Tibial nerve (tissue), 4 donors: ENCODE results near the gene CITED4. TPM values are rescaled to one million over a fixed set of nuclear protein-coding genes. Genes with fewer than 3 reads are reported as not detected.

Source experiments
- DNase-seq, 2 donors: peaks; one replicate each; pipeline ENCODE4 v3.0.0-alpha.2; 2019; ENCODE audit warnings: low spot score in 2 of 2
- H3K27ac ChIP-seq, 4 donors: fragments of 200-600 bp; sonication (generic) in 3 of 4; one replicate each; pipeline ENCODE4 v1.5.1; 2017 to 2019; ENCODE audit warnings: mild to moderate bottlenecking in 1 of 4
- H3K27me3 ChIP-seq, 2 donors: fragments of 200-600 bp; sonication (generic) in 1 of 2; one replicate each; pipeline versions ENCODE4 v1.5.1 to v1.6.0; 2017 to 2019
- H3K36me3 ChIP-seq, 3 donors: fragments of 200-600 bp; sonication (generic); one replicate each; pipeline ENCODE4 v1.5.1; 2018 to 2019
- H3K4me1 ChIP-seq, 4 donors: fragments of 200-600 bp; sonication (generic) in 3 of 4; one replicate each; pipeline ENCODE4 v1.5.1; 2017 to 2019
- H3K4me3 ChIP-seq, 4 donors: fragments of 200-600 bp; sonication (generic) in 3 of 4; one replicate each; pipeline ENCODE4 v1.5.1; 2017 to 2019; ENCODE audit warnings: mild to moderate bottlenecking in 1 of 4, moderate library complexity in 1 of 4
- H3K9me3 ChIP-seq, 4 donors: fragments of 200-600 bp; sonication (generic) in 3 of 4; one replicate each; pipeline ENCODE4 v1.5.1; 2017 to 2019
- CTCF ChIP-seq, 5 experiments: fragments of 200-600 bp in 3 of 5; fragments of 450-650 bp in 2 of 5; sonication (generic) in 3 of 5; IDR thresholded peaks; one replicate each; pipeline ENCODE4 v1.5.1; 2016 to 2019; ENCODE audit warnings: antibody characterized with exemption in 5 of 5, mild to moderate bottlenecking in 3 of 5, moderate library complexity in 2 of 5
- EP300 ChIP-seq, 2 donors: sonication (generic); formaldehyde crosslinking; IDR thresholded peaks; one replicate each; pipeline ENCODE4 v1.6.1; 2017; ENCODE audit warnings: antibody characterized with exemption in 2 of 2, mild to moderate bottlenecking in 1 of 2
- POLR2A ChIP-seq, 2 donors: fragments of 450-650 bp; IDR thresholded peaks; one replicate each; pipeline ENCODE4 v1.6.1; 2017; ENCODE audit warnings: antibody characterized with exemption in 2 of 2, mild to moderate bottlenecking in 2 of 2, moderate library complexity in 2 of 2
- WGBS, 2 donors: methylation state at CpG; one replicate each; pipeline ENCODE4 v1.1.5; 2018; 5-methylcytosine and 5-hydroxymethylcytosine counted together
- total RNA-seq, 4 donors: library from RNA; depleted of rRNA; stranded (reverse); fragments of >200 nt; gene quantifications; one replicate each; pipeline ENCODE4 v1.1.0, GENCODE V29; 2016

CITED4 gene
- total RNA-seq, 4 donors from 2014 or later: 6.0 to 20.3 (median 13.4) TPM

- DNase-seq: no peak
- no peaks in the 10 kb centered on the region for H3K36me3 ChIP-seq
- H3K4me1 ChIP-seq: no peaks in the 10 kb centered on the region
- no peak overlapping the region for H3K4me3 ChIP-seq
- TF ChIP-seq POLR2A (IDR thresholded peaks at IDR 0.05) (no peak), CTCF (IDR thresholded peaks at IDR 0.05) (no peak), EP300 (IDR thresholded peaks at IDR 0.05) (no peak)
- WGBS, 2 donors: 53 to 68% methylated on average over 31 to 60 of the region's 60 CpGs
- no peak overlapping the region for H3K27ac ChIP-seq
- H3K27me3 ChIP-seq: peaks cover 0 to 9% of the 10 kb centered on the region in 2 donors
- H3K9me3 ChIP-seq: peaks cover 0 to 8% (median 0%) of the 10 kb centered on the region in 4 donors
These were observed 23.9 kb downstream of the CITED4 start for GRCh38 chr1:40838045-40838979.

- Histone ChIP-seq H3K9me3 (peaks cover 0 to 3% (median 0%) of the 10 kb centered on the region in 4 donors), H3K36me3 (no peaks in the 10 kb centered on the region), H3K4me3 (no peak overlapping the region), H3K27me3 (peaks cover 0 to 9% of the 10 kb centered on the region in 2 donors), H3K27ac (no peak overlapping the region), H3K4me1 (no peaks in the 10 kb centered on the region)
- WGBS, 2 donors: 64 to 74% methylated on average over 19 to 24 of the region's 24 CpGs
- TF ChIP-seq EP300 (IDR thresholded peaks at IDR 0.05) (no peak), CTCF (IDR thresholded peaks at IDR 0.05) (no peak), POLR2A (IDR thresholded peaks at IDR 0.05) (no peak)
- DNase-seq: no peak
These were observed 24.6 kb downstream of the CITED4 start for GRCh38 chr1:40837601-40838000.

- H3K27me3 ChIP-seq: peaks cover 0 to 9% of the 10 kb centered on the region in 2 donors
These were observed 25.9 kb downstream of the CITED4 start for GRCh38 chr1:40836283-40836682.

GRCh38 chr1:40834968-40835545, 27.1 kb downstream of the CITED4 start:
- WGBS, 2 donors: 51 to 70% methylated on average over 11 of the region's 11 CpGs
- no peak for TF ChIP-seq CTCF (IDR thresholded peaks at IDR 0.05)
- TF ChIP-seq POLR2A (IDR thresholded peaks at IDR 0.05): no peak
- no peak for TF ChIP-seq EP300 (IDR thresholded peaks at IDR 0.05)

More at GRCh38 chr1:40836283-40836682, 25.9 kb downstream of the CITED4 start:
- Histone ChIP-seq H3K9me3 (no peaks in the 10 kb centered on the region), H3K27ac (no peak overlapping the region), H3K4me3 (no peak overlapping the region), H3K4me1 (no peaks in the 10 kb centered on the region), H3K36me3 (no peaks in the 10 kb centered on the region)
- TF ChIP-seq POLR2A (IDR thresholded peaks at IDR 0.05) (no peak), CTCF (IDR thresholded peaks at IDR 0.05) (no peak), EP300 (IDR thresholded peaks at IDR 0.05) (no peak)
- WGBS, 2 donors: 83 to 88% methylated on average over 4 of the region's 4 CpGs
- DNase-seq: no peak

GRCh38 chr1:40833979-40834378, 28.2 kb downstream of the CITED4 start:
- no peaks in the 10 kb centered on the region for H3K4me1 ChIP-seq
- DNase-seq: no peak
- no peaks in the 10 kb centered on the region for H3K36me3 ChIP-seq
- H3K27ac ChIP-seq: no peak overlapping the region
- WGBS, 2 donors: 86 to 87% methylated on average over 1 of the region's 1 CpG
- H3K4me3 ChIP-seq: no peak overlapping the region
- H3K9me3 ChIP-seq: no peaks in the 10 kb centered on the region
- H3K27me3 ChIP-seq: peaks cover 0 to 9% of the 10 kb centered on the region in 2 donors
- no peak for TF ChIP-seq POLR2A (IDR thresholded peaks at IDR 0.05)
- TF ChIP-seq CTCF (IDR thresholded peaks at IDR 0.05): no peak
- TF ChIP-seq EP300 (IDR thresholded peaks at IDR 0.05): no peak

More at GRCh38 chr1:40834968-40835545, 27.1 kb downstream of the CITED4 start:
- Histone ChIP-seq H3K9me3 (no peaks in the 10 kb centered on the region), H3K27ac (no peak overlapping the region), H3K4me1 (no peaks in the 10 kb centered on the region), H3K36me3 (no peaks in the 10 kb centered on the region), H3K4me3 (no peak overlapping the region), H3K27me3 (peaks cover 0 to 9% of the 10 kb centered on the region in 2 donors)
- no peak for DNase-seq
